C1 segment of cervical spinal cord (tissue), 14 donors: ENCODE results near the gene USB1.

ENCODE experiments used
- DNase-seq, 14 donors: peaks; one replicate each; lab custom pipeline; 2025; lab: John Stamatoyannopoulos, UW

The USB1 gene

DNA sequence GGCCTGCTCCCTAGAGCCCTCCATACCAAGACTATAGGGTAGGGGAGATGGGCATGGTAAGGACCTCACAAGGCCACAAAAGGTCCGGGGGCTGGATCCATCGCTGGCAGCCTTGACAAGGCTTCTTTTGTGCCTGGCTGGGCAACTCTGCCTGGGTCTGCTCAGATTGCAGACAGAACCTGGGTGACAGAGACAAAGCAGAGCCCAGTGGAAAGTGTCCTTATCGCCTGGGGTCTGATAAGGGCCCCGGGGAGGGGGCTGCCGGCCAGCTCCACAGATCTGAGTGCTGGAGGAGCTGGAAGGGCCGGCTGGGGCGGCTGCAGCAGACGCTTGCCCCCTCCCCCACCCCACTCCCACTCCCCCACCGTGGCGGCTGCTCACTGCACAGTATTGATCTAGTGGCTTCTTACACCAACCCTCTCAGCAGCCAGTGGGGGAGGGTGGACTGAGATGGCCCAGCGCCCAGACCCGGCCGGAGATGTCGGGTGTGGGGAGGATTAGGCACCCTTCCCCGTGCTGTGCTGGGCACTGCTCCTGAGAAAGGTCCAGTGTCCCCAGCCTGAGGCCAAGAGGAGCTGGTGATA, 31.6 kb downstream of the USB1 start:
- DNase-seq: peak in 9 of 14 donors; percentile 15 to 75 (median 48)

DNA sequence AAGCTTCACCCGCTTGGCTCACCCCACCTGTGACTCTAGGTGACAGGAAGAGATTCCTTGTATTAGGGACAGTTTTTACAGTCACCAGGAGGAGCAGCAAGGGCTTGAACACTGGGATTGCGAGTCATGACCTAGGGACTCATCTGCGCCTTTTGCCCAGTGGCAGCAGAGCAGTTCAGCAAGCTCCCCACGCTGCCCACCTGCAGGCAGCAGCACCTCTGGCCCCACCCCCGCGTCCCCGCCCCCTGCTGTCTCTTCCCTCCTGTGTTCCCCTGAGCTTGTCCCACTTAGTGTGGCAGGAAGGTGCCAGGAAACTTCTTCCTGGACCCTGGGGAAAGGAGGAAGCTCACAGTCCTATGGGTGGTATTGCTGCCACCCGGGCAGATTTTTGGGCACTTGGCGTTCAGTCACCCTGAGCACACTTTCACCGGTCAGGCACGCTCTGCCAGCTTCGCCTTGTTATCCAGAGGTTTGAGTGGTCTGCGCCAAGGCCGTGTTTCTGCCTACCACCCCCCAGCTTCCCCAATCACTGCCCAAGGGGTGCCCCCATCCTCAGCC, 33.0 kb downstream of the USB1 start:
- no peak for DNase-seq

DNA sequence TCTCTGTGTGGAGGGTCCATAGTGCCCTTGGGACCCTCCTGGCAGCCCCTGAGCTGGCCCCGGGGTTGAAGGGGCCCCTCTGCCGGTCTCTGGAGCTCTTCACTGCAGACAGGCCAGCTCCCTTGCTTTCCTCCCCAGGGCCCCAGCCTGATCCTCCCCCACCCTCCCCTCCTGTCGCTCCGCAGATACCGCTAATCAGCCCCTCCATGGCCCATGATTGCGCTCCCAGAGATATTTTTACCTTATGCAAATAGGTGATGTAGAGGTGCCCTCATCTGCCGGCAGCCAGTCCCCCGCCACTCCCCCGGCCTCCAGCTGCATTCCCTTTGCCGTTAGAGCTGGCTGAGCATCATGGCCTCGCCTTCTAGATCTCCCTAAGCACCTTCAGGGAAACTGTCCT, 33.6 kb downstream of the USB1 start:
- DNase-seq: no peak

DNA sequence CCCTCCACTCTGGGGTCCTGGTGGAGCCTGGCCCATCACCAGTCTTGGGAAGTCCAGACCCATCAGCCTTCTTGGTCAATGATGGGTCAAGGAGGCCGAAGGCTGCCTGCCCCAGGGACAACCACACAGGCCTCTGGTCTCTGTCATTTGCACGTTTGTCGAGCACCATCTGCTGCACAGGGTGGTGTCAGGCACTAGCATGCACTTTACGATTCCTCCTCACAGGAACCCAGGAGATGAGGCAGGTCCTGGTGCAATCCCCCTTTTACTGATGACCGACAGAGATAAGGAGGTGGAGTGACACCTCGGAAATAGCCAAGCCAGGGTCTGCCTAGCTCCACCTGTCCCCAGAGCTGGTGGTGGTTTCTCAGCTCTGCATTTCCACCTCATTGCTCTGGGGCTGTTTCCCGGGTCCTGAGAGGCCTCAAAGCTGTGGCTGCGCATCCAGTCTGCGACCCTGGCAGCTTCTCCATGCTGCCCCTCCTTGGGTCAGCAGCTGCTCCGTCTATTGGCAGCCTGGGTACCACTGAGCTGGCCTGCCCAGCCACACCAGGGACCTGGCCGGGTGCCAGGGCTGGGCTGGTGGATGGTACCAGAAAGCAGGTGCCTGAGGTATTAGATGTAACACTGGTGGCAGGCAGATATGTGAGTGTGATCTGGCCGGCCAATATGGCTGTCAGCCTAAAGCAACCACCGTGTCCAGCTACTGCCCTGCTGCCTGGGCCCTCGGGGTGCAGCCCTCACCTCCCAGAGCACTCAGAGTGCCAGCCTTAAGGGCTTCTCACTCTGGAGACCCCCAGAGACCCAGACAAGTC, 34.4 kb downstream of the USB1 start:
- peak in 1 of 14 donors; percentile 65 for DNase-seq

DNA sequence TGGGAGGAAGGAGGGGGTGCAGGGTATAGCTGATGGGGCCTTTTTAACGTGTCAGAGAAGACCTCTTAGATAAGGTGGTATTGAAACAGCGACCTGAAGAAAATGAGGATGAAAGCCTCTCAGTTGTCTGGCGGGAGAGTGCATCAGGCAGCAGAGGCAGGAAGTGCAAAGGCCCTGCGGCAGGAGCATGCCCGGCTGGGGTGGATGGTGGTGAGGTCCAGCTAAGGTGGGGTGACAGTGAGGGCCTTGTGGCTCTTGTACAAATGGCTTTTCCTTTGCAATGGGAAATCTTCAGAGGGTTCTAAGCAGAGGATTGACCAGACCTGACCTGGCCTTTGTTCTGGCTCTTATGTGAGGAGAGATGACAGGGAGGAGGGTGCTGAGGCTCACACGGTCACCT, 35.7 kb downstream of the USB1 start:
- no peak for DNase-seq

DNA sequence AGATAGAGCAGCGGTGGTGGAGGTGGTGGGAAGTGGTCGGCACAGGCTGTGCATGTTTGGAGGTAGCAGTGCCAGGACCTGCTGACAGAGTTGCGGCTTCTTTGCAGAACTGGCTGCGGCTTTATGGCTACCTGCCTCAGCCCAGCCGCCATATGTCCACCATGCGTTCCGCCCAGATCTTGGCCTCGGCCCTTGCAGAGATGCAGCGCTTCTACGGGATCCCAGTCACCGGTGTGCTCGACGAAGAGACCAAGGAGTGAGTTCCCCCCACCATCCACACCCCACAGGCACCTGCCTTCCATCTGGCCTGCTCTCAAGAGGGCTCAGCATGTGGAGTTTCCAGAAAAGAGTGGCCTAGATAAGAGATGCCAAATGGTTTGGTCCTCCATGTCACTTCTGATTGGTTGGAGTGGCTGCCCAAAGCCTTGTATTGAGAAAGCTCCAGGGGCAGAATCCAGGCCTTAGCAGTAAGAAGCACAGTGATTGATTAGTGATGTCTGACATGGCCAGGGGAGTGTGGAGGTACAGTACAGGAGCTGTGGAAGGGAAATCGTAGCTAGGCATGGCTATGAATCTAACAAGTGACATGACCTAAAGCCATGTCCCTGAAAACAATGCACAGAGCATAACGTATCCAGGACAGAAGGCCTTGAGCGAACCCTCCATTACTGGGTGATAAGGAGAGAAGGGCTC, 36.3 kb downstream of the USB1 start:
- DNase-seq: peak in 1 of 14 donors; percentile 32

DNA sequence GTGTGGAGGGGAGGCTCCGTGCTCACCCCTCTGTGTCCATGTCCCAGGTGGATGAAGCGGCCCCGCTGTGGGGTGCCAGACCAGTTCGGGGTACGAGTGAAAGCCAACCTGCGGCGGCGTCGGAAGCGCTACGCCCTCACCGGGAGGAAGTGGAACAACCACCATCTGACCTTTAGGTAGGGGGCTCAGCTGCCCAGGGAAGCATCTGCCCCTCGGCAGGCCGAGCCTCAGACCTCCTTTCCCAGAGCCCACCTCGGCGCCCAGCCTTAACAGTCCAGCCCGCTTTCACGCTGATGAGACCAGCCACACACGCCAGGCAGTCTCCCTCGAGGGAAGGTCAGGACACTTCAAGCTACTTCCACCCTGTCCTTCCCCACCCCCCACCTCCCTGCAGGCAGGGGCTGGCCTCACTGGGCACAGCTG, 37.0 kb downstream of the USB1 start:
- no peak for DNase-seq

DNA sequence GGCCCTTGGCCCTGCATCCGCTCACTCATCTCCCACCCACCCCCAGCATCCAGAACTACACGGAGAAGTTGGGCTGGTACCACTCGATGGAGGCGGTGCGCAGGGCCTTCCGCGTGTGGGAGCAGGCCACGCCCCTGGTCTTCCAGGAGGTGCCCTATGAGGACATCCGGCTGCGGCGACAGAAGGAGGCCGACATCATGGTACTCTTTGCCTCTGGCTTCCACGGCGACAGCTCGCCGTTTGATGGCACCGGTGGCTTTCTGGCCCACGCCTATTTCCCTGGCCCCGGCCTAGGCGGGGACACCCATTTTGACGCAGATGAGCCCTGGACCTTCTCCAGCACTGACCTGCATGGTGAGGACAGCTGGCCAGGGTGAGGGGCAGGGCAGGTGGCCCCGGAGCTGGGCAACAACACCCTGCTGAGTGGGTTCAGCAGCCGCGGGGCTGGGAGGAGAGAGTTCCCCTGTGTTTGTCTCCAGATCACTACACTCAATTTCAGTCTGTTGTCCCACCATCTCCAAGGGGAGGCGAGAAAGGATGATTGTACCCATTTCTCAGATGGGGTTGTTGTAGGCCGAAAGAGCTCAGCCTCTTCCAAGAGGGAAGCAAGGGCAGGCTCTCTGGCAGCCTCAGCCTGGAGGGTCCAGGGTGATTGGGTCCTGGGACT, 38.8 kb downstream of the USB1 start:
- DNase-seq: no peak

DNA sequence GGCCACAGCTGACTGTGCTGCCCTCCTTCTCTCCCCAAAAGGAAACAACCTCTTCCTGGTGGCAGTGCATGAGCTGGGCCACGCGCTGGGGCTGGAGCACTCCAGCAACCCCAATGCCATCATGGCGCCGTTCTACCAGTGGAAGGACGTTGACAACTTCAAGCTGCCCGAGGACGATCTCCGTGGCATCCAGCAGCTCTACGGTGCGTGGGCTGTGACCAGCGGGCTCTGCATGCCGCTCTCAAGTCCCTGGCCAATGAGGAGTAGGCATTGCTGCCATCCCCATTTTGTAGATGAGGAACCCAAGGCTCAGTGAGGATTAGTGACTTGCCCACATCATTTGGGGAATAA, 39.3 kb downstream of the USB1 start:
- DNase-seq: no peak

DNA sequence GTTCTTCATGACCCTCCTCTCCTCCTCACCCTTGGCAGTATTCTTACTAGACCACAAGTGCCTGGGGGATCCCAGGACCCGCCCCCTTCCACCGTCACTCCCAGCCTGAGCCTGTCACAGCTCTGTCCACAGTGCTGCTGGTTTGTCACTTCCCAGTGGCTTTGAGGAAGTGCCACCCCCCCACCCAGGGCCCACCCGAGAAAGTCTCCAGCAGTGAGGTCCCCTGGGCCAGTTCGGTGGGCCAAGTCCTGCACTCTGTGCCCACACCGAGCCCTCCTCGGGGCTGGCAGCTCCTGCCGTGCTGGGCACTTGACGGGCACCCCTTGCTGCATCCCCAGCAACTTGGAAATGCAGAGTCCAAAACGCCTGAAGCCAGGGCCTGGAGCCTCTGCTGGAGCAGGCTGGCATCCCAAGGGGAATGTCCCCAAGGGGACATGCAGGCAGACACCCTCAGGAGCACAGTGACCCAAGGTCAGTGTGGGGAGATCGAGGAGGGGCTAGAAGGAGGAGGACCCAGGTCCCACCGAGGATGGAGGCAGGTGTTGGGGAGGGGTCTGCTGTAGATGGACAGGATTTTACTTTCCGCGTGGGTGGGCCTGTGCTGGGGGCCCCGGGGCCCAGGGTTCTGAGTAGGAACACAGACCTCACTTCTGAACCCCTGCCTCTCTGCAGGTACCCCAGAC, 39.9 kb downstream of the USB1 start:
- no peak for DNase-seq

DNA sequence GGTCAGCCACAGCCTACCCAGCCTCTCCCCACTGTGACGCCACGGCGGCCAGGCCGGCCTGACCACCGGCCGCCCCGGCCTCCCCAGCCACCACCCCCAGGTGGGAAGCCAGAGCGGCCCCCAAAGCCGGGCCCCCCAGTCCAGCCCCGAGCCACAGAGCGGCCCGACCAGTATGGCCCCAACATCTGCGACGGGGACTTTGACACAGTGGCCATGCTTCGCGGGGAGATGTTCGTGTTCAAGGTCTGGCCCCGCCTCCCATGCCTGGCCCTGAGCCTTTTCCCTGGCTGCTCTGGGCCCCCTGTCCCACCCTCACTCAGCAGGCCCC, 40.4 kb downstream of the USB1 start:
- no peak for DNase-seq

DNA sequence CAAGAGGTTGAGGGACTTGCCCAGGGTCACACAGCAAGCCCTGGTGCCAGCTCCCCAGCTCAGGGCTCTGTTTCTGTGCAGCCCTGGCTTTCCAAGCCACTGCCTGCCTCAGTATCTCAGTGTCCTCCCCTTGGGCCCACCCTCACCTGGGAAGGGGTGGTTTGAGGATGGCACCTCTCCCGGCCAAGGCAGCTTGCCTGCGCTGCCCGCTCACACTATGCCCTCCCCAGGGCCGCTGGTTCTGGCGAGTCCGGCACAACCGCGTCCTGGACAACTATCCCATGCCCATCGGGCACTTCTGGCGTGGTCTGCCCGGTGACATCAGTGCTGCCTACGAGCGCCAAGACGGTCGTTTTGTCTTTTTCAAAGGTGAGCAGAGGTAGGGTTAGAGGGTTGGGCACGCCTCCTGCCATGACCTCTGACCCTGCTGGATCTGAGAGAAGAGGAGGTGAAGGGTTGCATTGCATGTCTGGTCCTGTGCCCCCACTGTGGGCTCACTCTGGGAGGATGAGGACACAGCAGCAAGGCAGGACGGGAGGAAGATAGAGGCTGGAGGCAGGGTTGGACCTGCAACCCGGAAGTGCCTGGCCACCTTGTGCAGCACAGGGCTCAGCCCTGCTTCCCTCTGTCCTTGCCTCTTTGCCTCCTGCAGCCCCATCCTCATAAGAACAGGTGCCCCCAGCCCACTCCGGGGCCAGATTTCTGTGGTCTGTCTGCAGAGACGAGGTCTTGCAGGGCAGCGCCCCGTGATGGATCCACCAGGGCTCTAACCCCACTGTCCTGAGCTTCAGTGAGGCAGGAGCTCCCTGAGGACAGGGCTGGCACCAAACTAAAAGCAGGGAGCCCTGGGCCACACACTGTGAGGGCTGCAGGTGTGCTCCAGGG, 41.0 kb downstream of the USB1 start:
- DNase-seq: no peak

DNA sequence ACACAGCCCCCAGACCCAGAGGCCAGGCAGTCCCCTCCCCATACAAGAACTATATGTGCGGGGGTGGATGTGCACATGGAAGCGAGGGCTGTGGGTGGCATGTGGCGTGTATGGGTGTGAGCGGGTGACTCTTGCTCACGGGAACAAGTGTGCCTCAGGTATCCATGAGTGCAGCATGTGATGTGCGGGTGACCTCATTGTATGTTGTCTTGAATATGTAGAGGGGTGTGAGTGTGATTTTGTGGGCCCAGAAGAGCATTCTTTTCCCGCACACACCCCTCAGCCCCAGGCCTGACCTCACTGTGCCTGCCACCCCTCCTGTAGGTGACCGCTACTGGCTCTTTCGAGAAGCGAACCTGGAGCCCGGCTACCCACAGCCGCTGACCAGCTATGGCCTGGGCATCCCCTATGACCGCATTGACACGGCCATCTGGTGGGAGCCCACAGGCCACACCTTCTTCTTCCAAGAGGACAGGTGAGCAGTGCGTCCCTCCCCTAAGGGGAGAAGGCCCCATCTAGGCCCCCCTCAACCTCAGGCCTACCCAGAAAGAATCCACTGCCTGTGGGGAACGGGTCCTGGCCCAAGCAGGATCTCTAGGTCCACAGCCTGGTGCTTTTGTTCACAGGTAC, 41.8 kb downstream of the USB1 start:
- no peak for DNase-seq

DNA sequence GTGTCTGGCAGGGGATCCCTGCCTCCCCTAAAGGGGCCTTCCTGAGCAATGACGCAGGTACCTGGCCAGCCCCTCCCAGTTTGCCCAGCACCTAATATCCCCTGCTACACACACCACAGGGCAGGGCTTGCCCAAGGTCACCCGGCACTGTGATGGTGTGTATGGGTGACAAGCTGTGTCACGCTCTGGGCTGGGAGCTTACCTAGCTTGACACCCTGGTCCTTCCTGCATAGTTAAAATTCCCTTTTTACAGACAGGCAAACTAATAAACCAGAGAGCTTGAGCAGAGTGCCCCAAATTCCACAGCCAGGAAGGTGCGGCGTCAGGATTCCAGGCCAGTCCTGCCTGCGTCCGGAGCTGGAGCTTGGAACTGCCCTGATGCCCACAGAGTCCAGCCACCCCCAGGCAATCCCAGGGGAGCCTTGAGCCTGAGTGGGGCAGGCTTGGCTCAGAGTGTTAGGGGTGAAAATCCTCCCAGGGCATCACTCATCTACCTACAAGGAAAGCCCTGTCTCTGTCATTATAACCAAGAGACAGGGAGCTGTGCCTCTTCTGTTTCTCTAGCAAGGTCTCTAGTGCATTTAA, 42.5 kb downstream of the USB1 start:
- DNase-seq: no peak

DNA sequence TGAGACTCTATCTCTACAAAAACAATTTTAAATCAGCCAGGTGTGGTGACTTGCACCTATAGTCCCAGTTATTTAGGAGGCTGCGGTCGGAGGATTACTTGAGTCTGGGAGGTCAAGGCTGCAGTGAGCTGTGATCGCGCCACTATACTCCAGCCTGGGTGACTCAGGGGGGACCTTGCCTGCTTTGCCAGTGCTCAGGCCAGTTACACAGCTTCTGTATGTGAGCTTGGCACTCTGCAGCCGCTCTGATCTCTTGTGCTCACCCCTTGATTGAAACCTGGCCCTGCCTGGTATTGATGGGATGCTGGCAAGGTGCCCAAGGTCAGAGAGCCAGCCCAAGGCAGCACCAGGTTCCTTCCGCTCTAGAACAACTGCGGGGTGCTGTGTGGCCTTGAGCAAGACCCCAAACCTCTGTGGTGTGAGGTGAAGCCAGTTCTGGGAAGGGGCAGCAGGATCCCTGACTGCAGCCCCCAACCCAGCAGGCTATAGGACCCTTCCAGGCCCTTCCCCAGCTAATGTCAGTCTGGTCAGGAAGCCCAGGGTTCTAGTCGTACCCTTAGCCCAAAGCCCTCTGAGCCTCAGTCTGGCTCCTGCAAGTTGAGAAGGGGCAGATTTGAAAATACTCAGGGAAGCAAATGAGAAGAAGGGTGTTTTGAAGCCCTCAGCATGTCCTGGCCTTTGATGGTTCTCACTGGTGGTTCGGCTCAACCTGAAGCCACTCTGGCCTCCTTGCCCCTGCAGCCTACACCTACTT, 43.2 kb downstream of the USB1 start:
- no peak for DNase-seq

DNA sequence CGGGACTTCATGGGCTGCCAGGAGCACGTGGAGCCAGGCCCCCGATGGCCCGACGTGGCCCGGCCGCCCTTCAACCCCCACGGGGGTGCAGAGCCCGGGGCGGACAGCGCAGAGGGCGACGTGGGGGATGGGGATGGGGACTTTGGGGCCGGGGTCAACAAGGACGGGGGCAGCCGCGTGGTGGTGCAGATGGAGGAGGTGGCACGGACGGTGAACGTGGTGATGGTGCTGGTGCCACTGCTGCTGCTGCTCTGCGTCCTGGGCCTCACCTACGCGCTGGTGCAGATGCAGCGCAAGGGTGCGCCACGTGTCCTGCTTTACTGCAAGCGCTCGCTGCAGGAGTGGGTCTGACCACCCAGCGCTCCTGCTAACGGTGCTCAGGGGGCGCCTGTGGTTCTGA, 43.9 kb downstream of the USB1 start:
- DNase-seq: no peak

DNA sequence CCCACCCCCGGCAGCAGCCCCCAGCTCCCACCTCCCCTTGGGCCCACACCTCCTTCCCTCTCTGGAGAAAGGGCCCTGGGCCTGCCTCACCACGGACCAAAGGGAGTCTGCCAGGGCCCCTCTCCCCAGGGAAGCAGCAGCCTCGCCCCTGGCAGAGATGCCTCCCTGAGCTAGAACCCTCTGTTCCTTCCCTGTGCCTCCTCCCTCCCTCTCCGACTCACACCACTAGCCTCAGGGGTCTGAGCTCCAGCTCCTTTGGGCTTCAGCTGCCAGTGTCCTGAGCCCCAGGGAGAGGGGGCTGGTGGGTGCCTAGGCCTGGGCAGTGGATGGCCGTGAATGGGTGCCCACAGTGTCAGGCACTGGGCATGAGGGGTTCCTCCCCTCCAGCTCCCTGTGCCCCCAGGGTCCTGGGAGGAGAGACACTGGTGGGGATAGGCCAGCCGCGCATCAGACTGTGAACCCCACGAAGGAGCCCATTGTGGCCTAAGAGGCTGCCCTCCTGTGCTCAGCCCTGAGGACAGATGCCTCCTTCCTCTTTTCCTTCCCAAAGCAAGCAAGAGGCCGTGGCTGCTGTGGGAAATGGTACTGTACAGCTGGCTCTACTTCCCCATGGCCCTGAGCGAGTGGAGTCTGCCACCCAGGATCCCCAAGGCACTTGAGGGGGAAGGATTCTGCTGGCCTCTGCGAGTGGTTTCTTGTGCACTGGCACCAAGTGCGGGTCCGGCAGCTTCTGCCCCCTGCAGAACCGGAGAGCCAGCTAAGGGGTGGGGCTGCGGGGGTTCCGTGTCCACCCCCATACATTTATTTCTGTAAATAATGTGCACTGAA, 45.1 kb downstream of the USB1 start:
- no peak for DNase-seq

DNA sequence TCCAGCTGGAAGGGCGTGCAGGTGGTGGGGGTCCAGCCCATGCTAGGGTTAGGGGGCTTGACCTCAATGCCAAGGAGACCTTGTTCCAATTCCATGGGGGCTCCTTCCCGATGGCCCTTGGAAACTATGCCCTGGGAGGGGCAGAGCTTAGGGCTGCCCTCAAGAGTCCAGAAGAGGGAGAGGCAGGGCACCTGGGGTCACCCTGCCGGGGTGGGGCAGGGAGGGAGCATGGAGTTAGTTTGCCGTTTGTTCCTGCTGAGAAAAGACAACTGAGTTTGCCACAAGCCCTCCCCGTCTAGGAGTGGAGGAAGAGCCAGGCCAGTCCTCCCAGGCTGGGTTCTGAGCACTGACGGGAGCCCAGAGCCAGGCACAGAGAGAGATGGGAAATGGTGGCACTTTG, 45.7 kb downstream of the USB1 start:
- DNase-seq: no peak
